Endothelial cell of umbilical vein (primary cell): ENCODE data around the gene PHLDB2.

Experiments used
- MAX ChIP-seq: IDR thresholded peaks from 2 replicates; pipeline ENCODE4 v1.6.1; 2011; ENCODE audit not compliant: insufficient read depth, insufficient read length
- TF ChIP-seq, protein P1 (sequence below), 2 donors: IDR thresholded peaks; 1 replicate in 1 of 2; 2 replicates in 1 of 2; pipeline ENCODE4 v1.5.1; 2011; ENCODE audit warnings: low read length in 2 of 2, mild to moderate bottlenecking in 2 of 2, moderate library complexity in 2 of 2, control low read depth in 1 of 2, inconsistent platforms in 1 of 2, low read depth in 1 of 2; ENCODE audit not compliant: insufficient read depth in 1 of 2; ENCODE audit errors: extremely low read depth in 1 of 2

- TF ChIP-seq MAX = no peak
- TF ChIP-seq, protein P1, sequence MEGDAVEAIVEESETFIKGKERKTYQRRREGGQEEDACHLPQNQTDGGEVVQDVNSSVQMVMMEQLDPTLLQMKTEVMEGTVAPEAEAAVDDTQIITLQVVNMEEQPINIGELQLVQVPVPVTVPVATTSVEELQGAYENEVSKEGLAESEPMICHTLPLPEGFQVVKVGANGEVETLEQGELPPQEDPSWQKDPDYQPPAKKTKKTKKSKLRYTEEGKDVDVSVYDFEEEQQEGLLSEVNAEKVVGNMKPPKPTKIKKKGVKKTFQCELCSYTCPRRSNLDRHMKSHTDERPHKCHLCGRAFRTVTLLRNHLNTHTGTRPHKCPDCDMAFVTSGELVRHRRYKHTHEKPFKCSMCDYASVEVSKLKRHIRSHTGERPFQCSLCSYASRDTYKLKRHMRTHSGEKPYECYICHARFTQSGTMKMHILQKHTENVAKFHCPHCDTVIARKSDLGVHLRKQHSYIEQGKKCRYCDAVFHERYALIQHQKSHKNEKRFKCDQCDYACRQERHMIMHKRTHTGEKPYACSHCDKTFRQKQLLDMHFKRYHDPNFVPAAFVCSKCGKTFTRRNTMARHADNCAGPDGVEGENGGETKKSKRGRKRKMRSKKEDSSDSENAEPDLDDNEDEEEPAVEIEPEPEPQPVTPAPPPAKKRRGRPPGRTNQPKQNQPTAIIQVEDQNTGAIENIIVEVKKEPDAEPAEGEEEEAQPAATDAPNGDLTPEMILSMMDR (IDR thresholded peaks at IDR 0.05; ENCODE audit: extremely low read depth in 1 of 2, insufficient read depth in 1 of 2, low read depth in 1 of 2, low read length in 2 of 2) = no peak
These were observed 116.1 kb downstream of the PHLDB2 start for GRCh38 chr3:111975131-111975530.
